NCI-H345 treated with DMSO at 0.1 percent for 48 hours (cell line): Measurements from ENCODE around the gene SDF2L1.

Experiments used
- DNase-seq: peaks from one replicate; lab custom pipeline; 2025; ENCODE audit not compliant: unreplicated experiment; lab: John Stamatoyannopoulos, UW

Gene SDF2L1

GRCh38 chr22:21621025-21621424 is 21.1 kb upstream of the SDF2L1 start:
- DNase-seq = no peak

- DNase-seq = no peak
Measured at GRCh38 chr22:21622011-21622918, 19.8 kb upstream of the SDF2L1 start.

GRCh38 chr22:21622919-21623647 is 19.0 kb upstream of the SDF2L1 start:
- no peak for DNase-seq

- no peak for DNase-seq
Measured at GRCh38 chr22:21623648-21623970, 18.5 kb upstream of the SDF2L1 start.

- DNase-seq = no peak
Measured at GRCh38 chr22:21624120-21624879, 17.8 kb upstream of the SDF2L1 start.

GRCh38 chr22:21624880-21625791 is 17.0 kb upstream of the SDF2L1 start:
- no peak for DNase-seq

GRCh38 chr22:21626073-21626734 is 15.9 kb upstream of the SDF2L1 start:
- no peak for DNase-seq

- no peak for DNase-seq
Measured at GRCh38 chr22:21626735-21627469, 15.2 kb upstream of the SDF2L1 start.

- no peak for DNase-seq
Measured at GRCh38 chr22:21628386-21629254, 13.5 kb upstream of the SDF2L1 start.

- DNase-seq = peak; percentile 80
Measured at GRCh38 chr22:21629255-21630149, 12.6 kb upstream of the SDF2L1 start, which contains the start of gene YDJC. TSS of gene YDJC (minus strand) at chr22:21630022. CDS start at chr22:21630014, 8 bp downstream.

- DNase-seq = no peak
Measured at GRCh38 chr22:21631025-21631424, 11.1 kb upstream of the SDF2L1 start.

- DNase-seq = no peak
Measured at GRCh38 chr22:21632237-21632895, 9.7 kb upstream of the SDF2L1 start, which contains the start of gene CCDC116. TSS of gene CCDC116 (plus strand) at chr22:21632760. CDS start at chr22:21633182, 422 bp downstream.

GRCh38 chr22:21632931-21633330 is 9.2 kb upstream of the SDF2L1 start:
- no peak for DNase-seq

- no peak for DNase-seq
Measured at GRCh38 chr22:21633481-21633880, 8.6 kb upstream of the SDF2L1 start.

GRCh38 chr22:21634081-21634480 is 8.0 kb upstream of the SDF2L1 start:
- DNase-seq = no peak

GRCh38 chr22:21634844-21635243 is 7.3 kb upstream of the SDF2L1 start:
- no peak for DNase-seq
